Spleen (tissue), 7 donors: Measurements from ENCODE around the gene PRSS12.

ENCODE experiments used
- CTCF ChIP-seq, 11 experiments: fragments of 200-600 bp in 7 of 11; fragments of 450-650 bp in 4 of 11; sonication (generic) in 4 of 11; IDR thresholded peaks in 8 of 11; conservative IDR thresholded peaks in 3 of 11; 1 replicate in 7 of 11; 2 replicates in 4 of 11; pipeline versions ENCODE4 v1.4.0 to v1.8.0; 2016 to 2021; ENCODE audit warnings: antibody characterized with exemption in 11 of 11, inconsistent platforms in 4 of 11, mild to moderate bottlenecking in 1 of 11
- POLR2A ChIP-seq, 3 donors: fragments of 450-650 bp; IDR thresholded peaks; one replicate each; pipeline ENCODE4 v1.5.1; 2017; ENCODE audit warnings: antibody characterized with exemption in 3 of 3, mild to moderate bottlenecking in 1 of 3
- donor health status: DM: no; HTN: no; CAD: no; lungs with moderate emphysema.
- donor health status: DM: no; HTN: no; CAD: no.
- donor health status: DM: no; HTN: no; CAD: no.

- TF ChIP-seq CTCF (IDR thresholded peaks at IDR 0.05 in 8 of 11, conservative IDR thresholded peaks at IDR 0.05 in 3 of 11), result no peak
- TF ChIP-seq POLR2A (IDR thresholded peaks at IDR 0.05), result no peak
Observed at GRCh38 chr4:118369231-118369630, 16.4 kb upstream of the PRSS12 start.
